AG08395 (cell line): ENCODE results near the gene CTNNA2.
A peak's percentile ranks its signal among the peaks of the same experiment; 100 is the strongest.
"Not testable (repeated sequence)": the region's sequence is repeated elsewhere in the genome, so short reads cannot be mapped to it uniquely, and the experiment has no call there.

Experiments used
- DNase-seq: peaks from one replicate; pipeline ENCODE4 v3.0.0; 2012; ENCODE audit warnings: mixed read lengths, low spot score

The CTNNA2 gene

GRCh38 chr2:80086831-80087230 lies 574.0 kb downstream of the CTNNA2 start:
- DNase-seq: peak; percentile 87

GRCh38 chr2:80091237-80091636 lies 578.4 kb downstream of the CTNNA2 start:
- DNase-seq: no peak

GRCh38 chr2:80092474-80092873 lies 579.6 kb downstream of the CTNNA2 start:
- no peak for DNase-seq

GRCh38 chr2:80098503-80098902 lies 585.7 kb downstream of the CTNNA2 start:
- DNase-seq: not testable (repeated sequence)

- DNase-seq: peak; percentile 92
Observed at GRCh38 chr2:80102026-80102425, 589.2 kb downstream of the CTNNA2 start.

GRCh38 chr2:80105015-80105640 lies 592.3 kb downstream of the CTNNA2 start:
- peak; percentile 37 for DNase-seq

GRCh38 chr2:80111185-80111584 lies 598.3 kb downstream of the CTNNA2 start:
- DNase-seq: no peak

GRCh38 chr2:80112790-80113189 lies 599.9 kb downstream of the CTNNA2 start:
- no peak for DNase-seq

GRCh38 chr2:80113399-80113798 lies 600.5 kb downstream of the CTNNA2 start:
- no peak for DNase-seq

GRCh38 chr2:80114812-80115211 lies 602.0 kb downstream of the CTNNA2 start:
- DNase-seq: no peak

- DNase-seq: no peak
Observed at GRCh38 chr2:80117401-80117800, 604.5 kb downstream of the CTNNA2 start.

GRCh38 chr2:80120866-80121265 lies 608.0 kb downstream of the CTNNA2 start:
- no peak for DNase-seq

- DNase-seq: no peak
Observed at GRCh38 chr2:80122675-80123074, 609.8 kb downstream of the CTNNA2 start.

GRCh38 chr2:80126596-80127189 lies 613.8 kb downstream of the CTNNA2 start:
- DNase-seq: peak; percentile 82

- no peak for DNase-seq
Observed at GRCh38 chr2:80128080-80128479, 615.2 kb downstream of the CTNNA2 start.

GRCh38 chr2:80132281-80132680 lies 619.4 kb downstream of the CTNNA2 start:
- no peak for DNase-seq

- no peak for DNase-seq
Observed at GRCh38 chr2:80135001-80135400, 622.1 kb downstream of the CTNNA2 start.

- no peak for DNase-seq
Observed at GRCh38 chr2:80136338-80136737, 623.5 kb downstream of the CTNNA2 start.

- no peak for DNase-seq
Observed at GRCh38 chr2:80139001-80139400, 626.1 kb downstream of the CTNNA2 start.

GRCh38 chr2:80141007-80141726 lies 628.3 kb downstream of the CTNNA2 start:
- DNase-seq: no peak

GRCh38 chr2:80145499-80145898 lies 632.6 kb downstream of the CTNNA2 start:
- no peak for DNase-seq

GRCh38 chr2:80146757-80147156 lies 633.9 kb downstream of the CTNNA2 start:
- not testable (repeated sequence) for DNase-seq

- DNase-seq: no peak
Observed at GRCh38 chr2:80147690-80148089, 634.8 kb downstream of the CTNNA2 start.
